ENCODE data around the gene RNF214.

The RNF214 gene

GRCh38 chr11:117189941-117190544 is 42.4 kb upstream of the RNF214 start:
- peaks cover 64% of the 10 kb centered on the region for H3K36me3 ChIP-seq (ENCODE audit: control insufficient read depth, insufficient read depth, low read length)
- no peaks in the 10 kb centered on the region for H3K4me1 ChIP-seq (ENCODE audit: control insufficient read depth, insufficient read depth, low read length, poor library complexity, severe bottlenecking)
- H3K27ac ChIP-seq (ENCODE audit: low read depth, low read length, severe bottlenecking), result no peak overlapping the region
- no peaks in the 10 kb centered on the region for H3K9me3 ChIP-seq (ENCODE audit: control insufficient read depth, low read length)
- WGBS, 2 experiments (ENCODE audit: insufficient coverage in 2 of 2), result 95 to 96% methylated on average over 6 to 8 of the region's 8 CpGs
- no peak overlapping the region for H3K4me3 ChIP-seq (ENCODE audit: extremely low read depth, insufficient read depth, low read length, poor library complexity, severe bottlenecking)

GRCh38 chr11:117191680-117192400 is 40.6 kb upstream of the RNF214 start:
- peaks cover 64% of the 10 kb centered on the region for H3K36me3 ChIP-seq (ENCODE audit: control insufficient read depth, insufficient read depth, low read length)
- no peaks in the 10 kb centered on the region for H3K4me1 ChIP-seq (ENCODE audit: control insufficient read depth, insufficient read depth, low read length, poor library complexity, severe bottlenecking)
- H3K9me3 ChIP-seq (ENCODE audit: control insufficient read depth, low read length), result no peaks in the 10 kb centered on the region
- WGBS, 2 experiments (ENCODE audit: insufficient coverage in 2 of 2), result 96 to 98% methylated on average over 21 to 22 of the region's 26 CpGs
- H3K4me3 ChIP-seq (ENCODE audit: extremely low read depth, insufficient read depth, low read length, poor library complexity, severe bottlenecking), result no peak overlapping the region
- no peak overlapping the region for H3K27ac ChIP-seq (ENCODE audit: low read depth, low read length, severe bottlenecking)

GRCh38 chr11:117192401-117192875 is 40.0 kb upstream of the RNF214 start:
- H3K36me3 ChIP-seq (ENCODE audit: control insufficient read depth, insufficient read depth, low read length), result peaks cover 58% of the 10 kb centered on the region
- WGBS, 2 experiments (ENCODE audit: insufficient coverage in 2 of 2), result 95% methylated on average over 11 to 14 of the region's 17 CpGs
- no peak overlapping the region for H3K27ac ChIP-seq (ENCODE audit: low read depth, low read length, severe bottlenecking)
- H3K4me1 ChIP-seq (ENCODE audit: control insufficient read depth, insufficient read depth, low read length, poor library complexity, severe bottlenecking), result no peaks in the 10 kb centered on the region
- H3K4me3 ChIP-seq (ENCODE audit: extremely low read depth, insufficient read depth, low read length, poor library complexity, severe bottlenecking), result no peak overlapping the region
- H3K9me3 ChIP-seq (ENCODE audit: control insufficient read depth, low read length), result no peaks in the 10 kb centered on the region

GRCh38 chr11:117193130-117194020 is 39.1 kb upstream of the RNF214 start:
- Histone ChIP-seq H3K9me3 (ENCODE audit: control insufficient read depth, low read length) (no peaks in the 10 kb centered on the region), H3K36me3 (ENCODE audit: control insufficient read depth, insufficient read depth, low read length) (peaks cover 50% of the 10 kb centered on the region), H3K4me3 (ENCODE audit: extremely low read depth, insufficient read depth, low read length, poor library complexity, severe bottlenecking) (no peak overlapping the region), H3K27ac (ENCODE audit: low read depth, low read length, severe bottlenecking) (no peak overlapping the region), H3K4me1 (ENCODE audit: control insufficient read depth, insufficient read depth, low read length, poor library complexity, severe bottlenecking) (peaks cover 5% of the 10 kb centered on the region)
- WGBS, 2 experiments (ENCODE audit: insufficient coverage in 2 of 2), result 94 to 97% methylated on average over 10 to 14 of the region's 15 CpGs

GRCh38 chr11:117194267-117194666 is 38.2 kb upstream of the RNF214 start:
- H3K4me1 ChIP-seq (ENCODE audit: control insufficient read depth, insufficient read depth, low read length, poor library complexity, severe bottlenecking), result peaks cover 8% of the 10 kb centered on the region
- no peak overlapping the region for H3K27ac ChIP-seq (ENCODE audit: low read depth, low read length, severe bottlenecking)
- no peak overlapping the region for H3K4me3 ChIP-seq (ENCODE audit: extremely low read depth, insufficient read depth, low read length, poor library complexity, severe bottlenecking)
- H3K36me3 ChIP-seq (ENCODE audit: control insufficient read depth, insufficient read depth, low read length), result peaks cover 41% of the 10 kb centered on the region
- H3K9me3 ChIP-seq (ENCODE audit: control insufficient read depth, low read length), result no peaks in the 10 kb centered on the region
- 89 to 92% methylated on average over 4 to 5 of the region's 5 CpGs for WGBS, 2 experiments (ENCODE audit: insufficient coverage in 2 of 2)

- peaks cover 32% of the 10 kb centered on the region for H3K36me3 ChIP-seq (ENCODE audit: control insufficient read depth, insufficient read depth, low read length)
- no peak overlapping the region for H3K27ac ChIP-seq (ENCODE audit: low read depth, low read length, severe bottlenecking)
- peaks cover 8% of the 10 kb centered on the region for H3K4me1 ChIP-seq (ENCODE audit: control insufficient read depth, insufficient read depth, low read length, poor library complexity, severe bottlenecking)
- WGBS, 2 experiments (ENCODE audit: insufficient coverage in 2 of 2), result 93 to 94% methylated on average over 4 of the region's 4 CpGs
- no peaks in the 10 kb centered on the region for H3K9me3 ChIP-seq (ENCODE audit: control insufficient read depth, low read length)
- H3K4me3 ChIP-seq (ENCODE audit: extremely low read depth, insufficient read depth, low read length, poor library complexity, severe bottlenecking), result no peak overlapping the region
Measured at GRCh38 chr11:117195258-117195657, 37.2 kb upstream of the RNF214 start.

GRCh38 chr11:117195761-117196160 is 36.7 kb upstream of the RNF214 start:
- Histone ChIP-seq H3K36me3 (ENCODE audit: control insufficient read depth, insufficient read depth, low read length) (peaks cover 28% of the 10 kb centered on the region), H3K4me1 (ENCODE audit: control insufficient read depth, insufficient read depth, low read length, poor library complexity, severe bottlenecking) (peaks cover 13% of the 10 kb centered on the region), H3K9me3 (ENCODE audit: control insufficient read depth, low read length) (no peaks in the 10 kb centered on the region), H3K27ac (ENCODE audit: low read depth, low read length, severe bottlenecking) (no peak overlapping the region), H3K4me3 (ENCODE audit: extremely low read depth, insufficient read depth, low read length, poor library complexity, severe bottlenecking) (no peak overlapping the region)
- WGBS, 2 experiments (ENCODE audit: insufficient coverage in 2 of 2), result 94 to 95% methylated on average over 19 of the region's 19 CpGs

- H3K9me3 ChIP-seq (ENCODE audit: control insufficient read depth, low read length), result no peaks in the 10 kb centered on the region
- WGBS, 2 experiments (ENCODE audit: insufficient coverage in 2 of 2), result 90 to 98% methylated on average over 2 to 5 of the region's 7 CpGs
- H3K4me3 ChIP-seq (ENCODE audit: extremely low read depth, insufficient read depth, low read length, poor library complexity, severe bottlenecking), result no peak overlapping the region
- peaks cover 28% of the 10 kb centered on the region for H3K36me3 ChIP-seq (ENCODE audit: control insufficient read depth, insufficient read depth, low read length)
- H3K4me1 ChIP-seq (ENCODE audit: control insufficient read depth, insufficient read depth, low read length, poor library complexity, severe bottlenecking), result peaks cover 23% of the 10 kb centered on the region
- no peak overlapping the region for H3K27ac ChIP-seq (ENCODE audit: low read depth, low read length, severe bottlenecking)
Measured at GRCh38 chr11:117197006-117197405, 35.5 kb upstream of the RNF214 start.

GRCh38 chr11:117197516-117198456 is 34.7 kb upstream of the RNF214 start:
- H3K27ac ChIP-seq (ENCODE audit: low read depth, low read length, severe bottlenecking), result peak overlapping the region; percentile 83
- no peaks in the 10 kb centered on the region for H3K9me3 ChIP-seq (ENCODE audit: control insufficient read depth, low read length)
- peaks cover 31% of the 10 kb centered on the region for H3K4me1 ChIP-seq (ENCODE audit: control insufficient read depth, insufficient read depth, low read length, poor library complexity, severe bottlenecking)
- peaks cover 32% of the 10 kb centered on the region for H3K36me3 ChIP-seq (ENCODE audit: control insufficient read depth, insufficient read depth, low read length)
- H3K4me3 ChIP-seq (ENCODE audit: extremely low read depth, insufficient read depth, low read length, poor library complexity, severe bottlenecking), result no peak overlapping the region
- WGBS, 2 experiments (ENCODE audit: insufficient coverage in 2 of 2), result 71 to 83% methylated on average over 9 to 11 of the region's 17 CpGs

GRCh38 chr11:117198613-117199012 is 33.9 kb upstream of the RNF214 start:
- H3K27ac ChIP-seq (ENCODE audit: low read depth, low read length, severe bottlenecking), result peak overlapping the region; percentile 83
- H3K4me1 ChIP-seq (ENCODE audit: control insufficient read depth, insufficient read depth, low read length, poor library complexity, severe bottlenecking), result peaks cover 39% of the 10 kb centered on the region
- H3K9me3 ChIP-seq (ENCODE audit: control insufficient read depth, low read length), result no peaks in the 10 kb centered on the region
- H3K4me3 ChIP-seq (ENCODE audit: extremely low read depth, insufficient read depth, low read length, poor library complexity, severe bottlenecking), result peak overlapping the region; percentile 51
- 67 to 100% methylated on average over 1 of the region's 4 CpGs for WGBS, 2 experiments (ENCODE audit: insufficient coverage in 2 of 2)
- peaks cover 32% of the 10 kb centered on the region for H3K36me3 ChIP-seq (ENCODE audit: control insufficient read depth, insufficient read depth, low read length)
